GM19351 (cell line): ENCODE results near the gene EML1.

Source experiments
- ATAC-seq: cut with Tn5 transposase; IDR thresholded peaks from one replicate; pipeline ENCODE4 v1.9.1; 2021; ENCODE audit warnings: mild to moderate bottlenecking, moderate library complexity; ENCODE audit not compliant: unreplicated experiment

EML1 gene

DNA sequence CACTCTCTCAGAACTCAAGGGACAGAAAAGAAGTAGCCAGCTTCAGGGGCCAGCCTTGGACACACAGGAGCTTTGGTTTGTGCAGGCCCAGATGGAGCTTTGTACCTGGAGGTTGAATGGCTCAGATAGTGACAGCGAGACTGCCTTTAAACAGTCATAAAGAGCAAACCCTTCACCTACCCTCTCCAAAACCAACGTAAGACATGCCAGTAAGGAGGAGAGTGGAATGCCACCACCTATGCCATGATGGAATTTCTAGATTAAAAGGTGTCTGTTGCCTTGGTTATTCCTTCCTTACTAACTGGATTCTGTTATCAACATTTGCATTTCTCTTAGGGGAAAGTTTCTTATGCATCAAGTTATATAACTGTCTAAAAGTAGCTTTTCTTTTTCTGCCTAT lies 98.1 kb downstream of the EML1 start:
- no peak for ATAC-seq

DNA sequence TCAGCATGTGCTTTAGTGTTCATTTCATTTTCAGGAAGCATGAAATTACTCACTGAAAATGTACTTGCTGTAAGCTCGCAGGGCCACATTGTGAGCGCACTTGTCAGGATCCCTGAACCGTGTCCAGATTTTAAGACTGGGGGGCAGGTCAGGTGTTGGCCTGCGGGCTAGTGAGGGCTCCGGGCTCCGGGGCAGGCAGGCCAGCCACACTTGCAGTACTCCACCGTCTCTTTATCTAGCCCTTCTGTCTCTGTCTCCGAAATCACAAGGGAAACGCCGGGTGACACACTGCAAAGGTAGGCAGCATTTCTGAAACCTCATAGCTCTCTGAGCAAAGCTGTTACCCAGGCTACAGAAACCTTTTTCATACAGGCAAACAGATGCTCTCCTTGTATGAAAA lies 98.7 kb downstream of the EML1 start:
- peak; percentile 84 for ATAC-seq

DNA sequence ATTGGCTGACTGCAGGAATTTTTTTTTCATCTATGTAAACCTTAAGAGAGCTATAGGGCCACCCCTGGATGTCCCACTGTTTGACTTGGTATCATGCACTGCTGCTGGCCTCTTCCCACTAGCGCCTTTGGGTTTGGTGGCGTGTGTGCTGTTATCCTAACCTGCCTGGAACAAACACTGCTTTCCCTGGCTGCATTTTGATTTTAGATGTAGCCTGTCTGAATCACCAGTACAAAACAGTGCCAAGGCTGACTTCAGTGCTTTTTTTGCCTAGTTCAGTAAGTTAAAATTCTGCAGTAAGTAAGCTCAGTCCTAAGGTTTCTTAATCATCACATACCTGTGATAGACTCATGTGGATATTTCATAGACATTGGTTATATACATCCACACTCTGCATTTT lies 99.2 kb downstream of the EML1 start:
- ATAC-seq: no peak

DNA sequence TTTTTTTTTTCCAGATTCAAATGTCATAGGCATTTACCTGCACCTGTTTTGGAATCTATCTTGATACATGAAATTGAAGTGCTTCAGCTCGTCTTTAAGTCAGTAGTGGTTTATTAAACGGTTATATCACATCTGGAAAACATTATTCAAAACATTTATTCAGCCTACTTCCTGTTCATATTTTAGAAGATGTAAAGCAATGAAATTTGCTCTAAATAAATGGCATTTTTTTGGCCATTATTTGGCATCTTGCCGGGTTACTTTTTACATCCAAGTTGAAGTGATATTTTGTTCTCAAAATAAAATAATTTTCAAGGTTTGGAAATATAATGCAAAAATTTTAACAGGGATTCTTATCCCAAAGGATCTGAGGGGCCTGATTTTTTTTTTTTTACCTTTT lies 103.1 kb downstream of the EML1 start:
- ATAC-seq: no peak

DNA sequence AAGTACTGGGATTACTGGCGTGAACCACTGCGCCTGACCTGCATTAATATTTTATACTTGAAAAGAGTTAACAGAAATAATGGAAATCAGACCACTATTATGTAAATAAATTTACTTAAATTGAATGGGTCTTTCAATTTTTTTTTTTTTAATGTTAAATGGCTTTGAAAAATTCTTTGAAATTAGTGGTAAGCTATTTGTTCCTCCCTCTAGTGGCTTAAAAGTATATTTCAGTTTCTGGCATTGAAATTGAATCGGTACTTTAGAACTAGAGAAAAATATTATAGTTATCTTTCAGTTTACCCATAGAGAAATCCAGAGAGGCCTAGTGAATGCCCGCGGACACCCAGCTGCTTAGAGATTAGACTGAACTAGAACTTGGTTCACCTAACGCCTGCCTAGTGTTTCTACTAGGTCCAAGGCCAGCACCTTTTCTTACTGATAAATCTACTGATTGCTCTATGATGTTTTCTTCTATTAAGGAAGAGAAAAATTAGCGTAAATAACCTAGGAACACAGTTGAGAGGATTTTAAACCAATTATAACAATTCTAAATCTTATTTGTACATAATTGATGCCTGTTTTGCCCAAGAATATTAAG lies 106.5 kb downstream of the EML1 start:
- no peak for ATAC-seq

DNA sequence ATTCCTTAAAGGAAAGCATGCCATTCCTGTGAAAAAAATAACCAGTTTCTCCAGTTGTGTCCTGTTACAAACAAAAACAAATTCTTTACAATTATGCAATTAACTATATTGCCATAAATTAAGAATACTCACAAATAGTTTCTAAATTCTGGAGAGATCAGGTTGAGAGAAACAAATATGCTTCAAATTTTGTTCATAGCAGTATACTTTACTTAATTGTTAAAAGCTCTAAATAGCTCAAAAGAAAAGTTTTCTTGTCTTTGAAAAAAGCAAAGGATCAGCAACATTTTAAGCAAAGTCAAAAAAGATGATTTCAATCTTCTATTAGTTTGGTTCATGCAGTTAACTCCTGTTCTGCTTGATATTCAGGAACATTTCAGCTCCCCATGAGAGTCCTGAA lies 109.7 kb downstream of the EML1 start:
- ATAC-seq: no peak

DNA sequence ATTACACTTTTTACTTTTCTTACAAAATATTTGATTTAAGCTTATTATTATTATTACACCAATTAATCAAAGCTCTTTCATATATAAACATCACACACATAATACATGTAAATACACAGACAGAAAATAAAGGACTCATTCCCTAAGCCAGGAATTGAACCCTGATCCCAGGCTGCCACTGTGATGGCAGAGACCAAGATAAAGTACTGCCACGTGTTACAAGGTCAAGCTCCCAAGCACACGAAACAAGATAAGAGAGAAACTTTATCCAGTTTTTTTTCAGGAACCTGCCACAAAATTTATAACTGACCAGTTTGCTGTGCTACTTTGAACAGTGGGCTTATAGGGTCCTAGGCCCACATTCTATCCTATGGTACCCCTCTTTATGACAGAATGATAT lies 111.3 kb downstream of the EML1 start:
- no peak for ATAC-seq

DNA sequence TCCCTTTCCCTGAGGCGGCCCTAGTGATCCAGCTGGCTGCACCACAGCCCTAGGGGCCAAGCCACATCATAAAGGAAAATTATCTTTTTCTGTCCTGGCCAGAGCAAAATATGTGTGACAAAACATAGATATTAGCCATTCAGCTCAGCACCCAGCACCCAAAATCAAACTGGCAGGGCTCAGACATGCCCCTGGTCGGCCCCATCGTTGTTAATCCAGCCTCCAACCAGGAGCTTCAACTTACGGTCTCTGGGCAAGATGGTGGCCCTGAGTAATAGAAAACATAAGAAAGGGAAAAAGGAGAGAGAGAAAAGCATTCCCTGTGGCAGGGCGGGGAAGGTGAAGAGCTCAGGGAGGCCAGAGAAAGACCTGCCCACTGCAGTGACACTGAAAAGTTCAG lies 111.9 kb downstream of the EML1 start:
- no peak for ATAC-seq

DNA sequence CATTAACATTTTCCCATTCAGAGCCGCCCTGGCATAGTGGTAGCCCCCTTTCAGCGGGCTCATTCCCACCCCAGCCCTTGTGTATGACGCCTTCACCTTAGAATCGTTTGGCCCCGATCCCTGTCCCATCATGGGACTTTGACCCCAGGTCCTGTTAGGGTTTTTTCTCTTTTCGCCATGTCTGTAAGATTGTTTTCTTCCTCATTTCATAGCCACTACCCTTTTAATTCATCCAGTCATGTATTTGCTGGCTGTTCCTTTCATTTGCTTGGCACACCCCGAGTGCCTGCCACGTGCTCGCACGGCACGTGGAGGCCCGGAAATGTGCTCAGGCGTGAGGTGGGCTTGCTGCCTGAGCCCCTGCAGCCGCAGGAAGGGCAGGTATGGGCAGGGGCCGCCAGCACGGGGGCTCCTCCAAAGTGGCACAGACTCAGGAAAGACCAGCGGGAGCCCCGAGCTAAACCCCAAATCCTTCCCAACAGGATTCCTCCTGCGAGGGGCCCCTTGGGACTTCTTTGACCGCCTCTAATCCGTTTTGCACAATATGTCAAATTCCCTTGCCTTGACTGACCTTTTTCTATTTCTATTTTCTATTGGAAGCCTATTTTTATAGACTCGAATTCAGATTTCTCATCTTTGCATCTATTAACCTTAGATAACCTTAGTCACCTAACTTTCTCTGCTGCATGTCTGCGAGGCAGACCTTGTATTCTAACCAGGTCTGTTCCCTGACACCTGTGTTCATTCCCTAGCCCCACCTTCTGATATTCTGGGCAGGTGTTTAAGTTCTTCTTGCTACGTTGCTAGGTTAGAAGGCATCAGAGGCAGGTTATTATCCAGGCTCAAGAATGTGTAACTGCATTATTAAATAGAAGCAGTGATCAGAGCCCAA lies 114.8 kb downstream of the EML1 start:
- ATAC-seq: no peak

DNA sequence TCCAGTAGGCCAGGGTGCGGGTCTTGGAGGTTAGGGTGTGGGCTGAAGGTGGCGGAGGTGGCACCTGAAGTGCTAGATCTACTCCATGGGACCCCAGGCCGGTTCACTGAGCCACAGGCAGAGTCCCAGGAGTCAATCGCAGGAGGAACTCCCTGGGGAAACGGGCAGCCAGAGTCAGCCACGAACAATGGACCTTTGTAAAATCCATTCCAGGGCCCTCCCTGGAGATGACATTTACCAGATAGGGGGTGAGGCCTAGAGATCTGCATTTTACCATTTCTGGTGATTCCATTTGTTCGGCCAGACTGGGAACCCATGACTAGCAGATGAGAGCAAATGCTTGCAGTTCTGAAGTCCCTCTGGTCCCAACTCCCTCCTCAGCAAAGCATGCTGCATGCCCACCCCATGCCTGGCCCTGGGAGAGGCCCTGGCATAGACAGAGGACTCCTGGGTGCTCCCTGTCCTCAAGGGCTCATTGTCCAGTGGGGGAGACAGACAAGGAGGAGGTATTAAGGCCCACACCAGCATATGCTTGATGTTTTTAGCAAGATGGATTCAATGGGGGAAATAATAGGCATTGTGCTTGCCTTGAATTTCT lies 115.5 kb downstream of the EML1 start:
- no peak for ATAC-seq

DNA sequence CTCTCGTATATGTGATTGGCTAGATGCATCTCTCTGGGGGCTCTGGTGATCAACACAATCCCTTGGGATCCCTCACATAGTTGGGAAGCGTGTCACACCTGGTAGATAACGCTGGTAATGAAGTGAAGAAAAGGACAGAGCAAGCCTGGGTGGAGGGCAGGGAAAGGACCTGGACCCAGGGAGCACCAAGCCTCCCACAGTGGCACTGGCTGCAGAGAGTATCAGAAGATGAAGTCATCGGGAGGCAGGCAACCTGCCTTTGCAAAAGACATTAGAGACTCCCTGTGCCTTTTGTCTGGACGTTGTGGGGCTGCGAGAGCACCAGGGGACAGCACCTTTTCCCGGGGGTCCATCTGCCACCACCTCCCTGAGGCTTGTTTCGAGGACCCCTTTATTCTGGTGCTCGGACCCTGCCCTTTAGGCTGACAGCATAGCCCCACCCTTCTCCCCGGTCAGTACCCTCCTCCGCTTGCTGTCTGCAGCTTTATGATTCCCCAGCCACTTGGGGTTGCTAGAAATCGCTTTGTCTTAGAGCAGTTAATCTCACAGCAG lies 116.4 kb downstream of the EML1 start:
- ATAC-seq: no peak

DNA sequence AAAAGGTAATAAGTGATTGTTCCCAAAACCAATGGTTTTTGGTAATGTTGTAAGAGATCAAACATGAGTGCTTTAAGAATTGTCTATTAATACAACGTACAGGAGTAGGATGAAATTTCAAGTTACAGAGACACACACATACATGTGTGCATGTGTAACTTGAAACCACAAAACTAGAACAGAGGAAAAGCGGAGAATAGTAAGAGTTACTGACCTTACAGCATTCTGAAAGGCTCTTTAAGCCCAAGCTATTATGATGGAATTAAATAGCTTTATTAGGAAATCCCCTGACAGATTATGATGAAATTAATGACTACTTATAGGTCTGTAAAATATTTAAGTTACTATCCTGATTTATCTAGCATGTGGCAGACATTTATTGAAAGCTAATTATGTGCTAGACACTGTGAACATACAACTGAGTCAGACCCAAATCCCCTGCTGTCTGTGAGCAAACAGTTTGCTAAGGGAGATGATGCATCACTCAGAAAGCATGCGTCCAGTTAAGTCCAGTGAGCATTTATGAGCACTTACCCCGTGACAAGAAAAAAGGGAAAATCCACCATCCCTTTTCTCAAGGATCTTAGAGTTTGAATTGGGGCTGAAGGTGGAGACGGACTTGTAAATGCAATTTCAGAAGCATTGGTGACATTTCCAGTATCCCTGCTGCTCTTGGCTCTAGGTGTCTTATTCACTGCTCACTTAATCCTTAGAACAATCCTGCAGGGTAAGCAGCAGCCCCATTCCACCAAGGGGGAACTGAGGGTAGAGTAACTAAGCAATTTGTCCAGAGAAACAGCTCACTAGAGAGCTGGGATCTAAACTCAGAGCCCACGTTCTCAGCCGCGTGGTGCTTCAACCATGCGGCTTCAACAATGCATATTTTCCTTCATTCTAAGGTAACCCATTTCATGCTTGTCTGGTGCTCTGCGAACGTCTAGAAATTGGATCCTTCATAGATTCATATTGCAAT lies 117.4 kb downstream of the EML1 start:
- ATAC-seq: no peak

DNA sequence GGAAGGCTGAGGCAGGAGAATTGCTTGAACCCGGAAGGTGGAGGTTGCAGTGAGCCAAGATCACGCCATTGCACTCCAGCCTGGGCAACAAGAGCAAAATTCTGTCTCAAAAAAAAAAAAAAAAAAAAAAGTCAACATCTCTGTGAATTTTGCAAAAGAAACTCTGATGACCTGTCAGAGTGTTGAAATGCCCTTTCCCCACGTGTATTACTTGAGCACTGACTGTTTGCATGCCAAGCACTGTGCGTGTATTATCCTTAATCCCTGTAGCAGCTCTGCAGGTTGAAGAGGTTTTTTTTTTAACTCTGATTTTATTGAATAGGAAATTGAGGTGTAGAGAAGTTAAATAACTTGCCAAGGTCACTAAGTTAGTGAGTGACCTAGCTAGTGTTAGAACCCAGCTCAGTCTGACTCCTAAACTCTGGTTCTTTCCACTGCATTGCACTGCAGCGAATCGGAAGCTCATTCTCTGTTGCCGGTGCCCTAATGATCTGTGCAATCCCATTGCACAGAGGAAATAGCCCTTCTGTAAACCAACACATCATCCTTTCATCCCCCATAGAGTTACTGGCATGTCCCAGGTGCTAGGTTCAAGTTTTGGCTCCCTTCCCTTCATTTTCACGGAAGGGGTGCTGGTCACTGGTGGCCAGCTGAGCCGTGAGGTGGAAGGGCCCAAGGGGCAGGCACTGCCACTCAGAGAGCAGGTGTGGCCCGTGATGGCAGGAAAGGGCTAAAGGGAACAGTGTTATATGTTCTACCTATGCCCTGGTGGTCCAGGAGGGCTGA lies 122.3 kb downstream of the EML1 start:
- ATAC-seq: no peak

DNA sequence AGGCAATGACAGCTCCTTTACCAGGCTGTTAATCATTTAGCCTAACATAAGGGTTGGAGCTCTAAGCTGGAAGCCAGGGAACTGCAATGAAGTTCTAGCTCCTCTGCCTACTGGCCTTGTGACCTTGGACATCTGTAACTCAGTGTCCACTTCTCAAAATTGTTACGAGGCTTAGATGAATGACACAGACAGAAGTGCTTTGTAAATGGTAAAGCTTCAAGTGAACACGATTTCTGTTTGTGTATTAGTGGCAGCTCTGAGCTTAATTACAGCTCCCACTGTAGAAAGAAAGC lies 122.8 kb downstream of the EML1 start:
- no peak for ATAC-seq

DNA sequence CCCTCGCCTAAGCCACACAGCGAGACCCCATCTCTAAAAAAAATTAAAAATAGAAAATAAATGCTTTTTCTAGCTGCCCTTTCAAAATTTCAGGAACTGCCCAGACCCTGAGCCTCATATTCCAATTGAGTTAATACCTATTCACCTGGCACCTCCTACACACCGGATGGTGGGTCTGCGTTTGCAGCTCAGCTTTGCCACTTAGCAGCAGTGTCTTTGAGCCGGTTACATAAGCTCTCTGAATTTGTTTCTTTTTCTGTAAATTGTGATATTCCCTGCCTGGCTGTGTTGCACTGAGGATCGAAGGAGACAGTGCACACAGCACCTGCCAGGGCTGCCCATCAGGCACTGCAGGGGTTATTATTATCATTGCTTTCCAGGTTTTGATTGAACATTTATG lies 125.6 kb downstream of the EML1 start:
- no peak for ATAC-seq

DNA sequence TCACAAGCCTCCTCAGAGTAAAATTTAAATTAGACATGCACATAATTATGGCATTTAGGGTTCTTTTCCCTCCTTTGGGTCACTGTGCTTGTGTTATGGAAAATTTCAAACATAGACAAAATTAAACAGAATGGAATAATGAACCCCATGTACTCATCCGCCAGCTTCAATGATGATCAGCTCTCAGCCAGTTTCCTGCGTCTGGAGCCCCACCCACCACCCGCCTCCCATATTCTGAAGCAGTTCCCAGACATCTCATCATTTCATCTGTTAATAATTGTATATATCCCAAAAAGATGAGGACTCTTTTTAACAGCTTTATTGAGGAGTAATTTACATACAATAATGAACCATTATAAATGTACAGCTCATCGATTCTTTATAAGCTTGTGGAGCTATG lies 128.2 kb downstream of the EML1 start:
- ATAC-seq: no peak

DNA sequence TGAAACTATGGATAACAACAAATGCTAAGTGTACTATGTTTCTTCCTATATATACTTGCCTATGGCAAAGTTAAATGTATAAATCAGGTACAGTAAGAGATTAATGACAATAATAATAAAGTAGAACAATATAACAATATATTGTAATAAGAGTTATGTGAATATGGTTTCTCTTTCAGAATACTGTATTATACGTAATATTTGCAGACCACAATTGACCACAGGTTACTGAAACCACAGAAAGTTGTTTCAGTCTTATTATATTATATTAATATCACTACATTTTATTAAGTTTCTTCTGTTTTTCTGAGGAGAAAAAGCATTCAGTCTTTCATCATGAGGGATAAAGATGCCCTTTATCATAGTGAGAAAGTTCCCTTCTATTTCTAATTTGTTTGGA lies 131.2 kb downstream of the EML1 start:
- peak; percentile 77 for ATAC-seq

DNA sequence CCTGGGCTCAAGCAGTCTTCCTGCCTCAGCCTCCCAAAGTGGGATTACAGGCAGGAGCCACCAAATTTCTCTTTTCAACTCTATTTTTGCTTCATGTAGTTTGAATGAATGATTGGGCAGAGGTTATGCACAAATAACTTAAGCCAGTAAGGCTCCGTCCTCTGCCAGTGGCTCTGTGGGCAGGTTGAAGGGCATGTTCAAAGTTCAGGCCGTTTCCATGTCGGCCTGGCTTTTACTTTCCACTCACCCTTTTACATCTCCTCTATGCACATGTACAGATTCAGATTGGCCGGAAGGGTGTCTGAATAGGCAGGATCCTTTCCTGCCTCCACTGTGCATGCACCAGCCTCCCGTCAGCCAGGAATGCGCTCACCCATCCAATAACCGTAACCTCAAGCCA lies 132.3 kb downstream of the EML1 start:
- no peak for ATAC-seq

DNA sequence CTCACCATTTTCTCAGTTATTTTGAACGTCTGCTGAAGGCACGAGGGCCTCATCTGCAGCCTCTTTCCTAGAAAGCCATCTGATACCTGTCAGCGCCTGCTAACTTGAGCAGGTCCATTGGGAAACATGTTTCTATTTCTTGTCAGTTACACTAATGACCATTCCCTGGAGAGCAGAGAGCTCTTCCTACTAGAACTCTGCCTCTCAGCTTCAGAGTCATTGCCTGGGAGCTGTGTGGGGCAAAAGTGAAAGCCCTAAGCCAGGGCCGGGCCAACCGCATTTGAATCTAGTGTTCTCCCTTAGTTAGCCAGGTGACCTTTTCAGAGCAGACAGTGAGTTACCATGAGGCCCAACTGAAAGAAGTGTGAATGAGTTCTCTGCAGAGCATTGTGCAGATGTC lies 135.8 kb downstream of the EML1 start:
- ATAC-seq: no peak

DNA sequence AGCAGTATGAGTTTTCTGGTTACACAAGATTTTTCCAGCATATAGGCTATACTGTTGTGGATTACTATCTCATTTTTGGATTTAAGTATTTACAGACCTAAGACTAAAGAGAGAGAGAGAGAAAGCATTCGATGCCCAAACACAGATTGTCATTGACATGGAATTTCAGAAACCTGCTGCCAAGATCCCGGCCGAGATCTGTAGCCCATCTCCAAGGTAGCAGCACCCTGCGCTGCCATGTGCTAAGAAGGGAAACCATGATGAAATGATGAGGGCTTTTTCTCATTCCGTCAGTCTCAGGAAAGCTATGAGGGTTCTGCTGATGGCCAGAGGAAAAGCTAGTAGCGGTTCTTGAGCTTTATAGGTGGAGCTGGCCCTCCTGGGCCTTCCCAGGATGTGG lies 136.4 kb downstream of the EML1 start:
- ATAC-seq: no peak
